OCI-LY1 (cell line): ENCODE data around the gene DUSP7.

ENCODE experiments used
- H2AFZ ChIP-seq: fragments of 200-600 bp; sonication (generic), shearing (Covaris generic); 2 replicates; pipeline ENCODE4 v1.6.0; 2014; ENCODE audit warnings: antibody characterized with exemption, mild to moderate bottlenecking, low read length
- H3F3A ChIP-seq: fragments of 200-600 bp; sonication (generic), shearing (Covaris generic); 2 replicates; pipeline ENCODE4 v1.6.0; 2014; ENCODE audit warnings: mild to moderate bottlenecking, antibody characterized with exemption, low read length, moderate library complexity; ENCODE audit not compliant: insufficient read depth
- H3K27ac ChIP-seq: fragments of 200-600 bp; sonication (generic); 2 replicates; pipeline ENCODE4 v1.5.1; 2014; ENCODE audit warnings: low read length, mixed run types, mild to moderate bottlenecking, low read depth; ENCODE audit not compliant: poor library complexity, severe bottlenecking
- H3K27me3 ChIP-seq: fragments of 200-600 bp; sonication (generic); 2 replicates; pipeline ENCODE4 v1.6.0; 2014; ENCODE audit warnings: antibody characterized with exemption, mild to moderate bottlenecking, low read length, moderate library complexity; ENCODE audit not compliant: insufficient read depth
- H3K36me3 ChIP-seq: fragments of 200-600 bp; sonication (generic); 2 replicates; pipeline ENCODE4 v1.6.1; 2014; ENCODE audit warnings: mild to moderate bottlenecking, antibody characterized with exemption, low read length, moderate library complexity, mixed read lengths; ENCODE audit not compliant: insufficient read depth
- H3K4me1 ChIP-seq: fragments of 200-600 bp; sonication (generic); 2 replicates; pipeline ENCODE4 v1.5.1; 2014; ENCODE audit warnings: mild to moderate bottlenecking, low read length, moderate library complexity; ENCODE audit not compliant: insufficient read depth, severe bottlenecking
- H3K4me2 ChIP-seq: fragments of 200-600 bp; sonication (generic), shearing (Covaris generic); 2 replicates; pipeline ENCODE4 v1.6.1; 2014; ENCODE audit warnings: low read length
- H3K4me3 ChIP-seq: fragments of 200-600 bp; sonication (generic); 2 replicates; pipeline ENCODE4 v1.5.1; 2014; ENCODE audit warnings: low read length, low read depth, mild to moderate bottlenecking, mixed read lengths; ENCODE audit not compliant: poor library complexity, severe bottlenecking
- H3K79me2 ChIP-seq: fragments of 200-600 bp; shearing (Covaris generic); 2 replicates; pipeline ENCODE4 v1.6.1; 2016; ENCODE audit warnings: mixed run types, low read length, mixed read lengths; ENCODE audit not compliant: insufficient read depth
- H3K9ac ChIP-seq: fragments of 200-600 bp; sonication (generic), shearing (Covaris generic); 2 replicates; pipeline ENCODE4 v1.6.1; 2014; ENCODE audit warnings: mild to moderate bottlenecking, low read length, mixed read lengths
- H3K9me2 ChIP-seq: fragments of 200-600 bp; sonication (generic), shearing (Covaris generic); 2 replicates; pipeline ENCODE4 v1.6.1; 2014; ENCODE audit warnings: low read depth, mild to moderate bottlenecking, low read length, mixed read lengths
- H3K9me3 ChIP-seq: fragments of 200-600 bp; shearing (Covaris generic); 2 replicates; pipeline ENCODE4 v1.6.1; 2014; ENCODE audit warnings: low read length, mixed read lengths
- H4K20me1 ChIP-seq: fragments of 200-600 bp; sonication (generic), shearing (Covaris generic); 2 replicates; pipeline ENCODE4 v1.6.0; 2016; ENCODE audit warnings: mild to moderate bottlenecking, low read length; ENCODE audit not compliant: insufficient read depth
- CTCF ChIP-seq: fragments of 200-600 bp; sonication (generic), shearing (Covaris generic); IDR thresholded peaks from 2 replicates; pipeline ENCODE4 v1.5.1; 2017; ENCODE audit warnings: mild to moderate bottlenecking, antibody characterized with exemption, low read length, moderate library complexity, mixed read lengths
- EZH2 ChIP-seq: fragments of 200-600 bp; sonication (generic), shearing (Covaris generic); IDR thresholded peaks from 2 replicates; pipeline ENCODE4 v1.8.0; 2017; ENCODE audit warnings: borderline replicate concordance, mixed run types, mild to moderate bottlenecking, antibody characterized with exemption, low read length, moderate library complexity, mixed read lengths

The DUSP7 gene

GRCh38 chr3:52069135-52069534, 12.8 kb upstream of the DUSP7 start:
- Histone ChIP-seq H3F3A (no peaks in the 10 kb centered on the region), H3K27ac (no peak overlapping the region), H3K4me1 (no peaks in the 10 kb centered on the region), H3K36me3 (no peaks in the 10 kb centered on the region), H2AFZ (no peak overlapping the region), H3K27me3 (peaks cover 6% of the 10 kb centered on the region; the same call in 1 of the 2 replicates), H3K4me2 (no peak overlapping the region), H3K9me3 (no peaks in the 10 kb centered on the region), H3K4me3 (no peak overlapping the region), H3K9ac (no peak overlapping the region), H3K79me2 (no peaks in the 10 kb centered on the region), H4K20me1 (no peaks in the 10 kb centered on the region), H3K9me2 (no peaks in the 10 kb centered on the region)
- TF ChIP-seq CTCF (no peak), EZH2 (no peak)

- H3K79me2 ChIP-seq = no peaks in the 10 kb centered on the region
- TF ChIP-seq EZH2 (no peak), CTCF (no peak)
These were observed 12.4 kb upstream of the DUSP7 start for GRCh38 chr3:52068730-52069129.

GRCh38 chr3:52068055-52068571, 11.7 kb upstream of the DUSP7 start:
- no peaks in the 10 kb centered on the region for H3K9me2 ChIP-seq
- H3K27me3 ChIP-seq = peaks cover 6% of the 10 kb centered on the region; the same call in 1 of the 2 replicates
- no peak overlapping the region for H3K4me3 ChIP-seq
- H3K27ac ChIP-seq = no peak overlapping the region
- TF ChIP-seq EZH2 (no peak), CTCF (no peak)
- H3K9ac ChIP-seq = no peak overlapping the region
- H3K9me3 ChIP-seq = no peaks in the 10 kb centered on the region
- no peaks in the 10 kb centered on the region for H3K36me3 ChIP-seq
- H2AFZ ChIP-seq = no peak overlapping the region
- H4K20me1 ChIP-seq = no peaks in the 10 kb centered on the region
- H3K4me1 ChIP-seq = no peaks in the 10 kb centered on the region
- H3K4me2 ChIP-seq = no peak overlapping the region
- no peaks in the 10 kb centered on the region for H3K79me2 ChIP-seq
- no peaks in the 10 kb centered on the region for H3F3A ChIP-seq

More at GRCh38 chr3:52068730-52069129, 12.4 kb upstream of the DUSP7 start:
- no peak overlapping the region for H3K9ac ChIP-seq
- H3K4me2 ChIP-seq = no peak overlapping the region
- no peak overlapping the region for H3K27ac ChIP-seq
- H4K20me1 ChIP-seq = no peaks in the 10 kb centered on the region
- H2AFZ ChIP-seq = no peak overlapping the region
- H3K4me1 ChIP-seq = no peaks in the 10 kb centered on the region
- no peaks in the 10 kb centered on the region for H3K9me3 ChIP-seq
- H3F3A ChIP-seq = no peaks in the 10 kb centered on the region
- H3K4me3 ChIP-seq = no peak overlapping the region
- H3K36me3 ChIP-seq = no peaks in the 10 kb centered on the region
- no peaks in the 10 kb centered on the region for H3K9me2 ChIP-seq
- peaks cover 6% of the 10 kb centered on the region; the same call in 1 of the 2 replicates for H3K27me3 ChIP-seq
